GM18526 (cell line): ENCODE results near the gene HMOX1.

Experiments used
- POLR2A ChIP-seq: IDR thresholded peaks from 3 replicates; pipeline ENCODE4 v1.6.1; 2011; ENCODE audit not compliant: insufficient read length; ENCODE audit errors: extremely low read depth

Gene HMOX1

GRCh38 chr22:35430897-35431322 lies 50.0 kb downstream of the HMOX1 start:
- no peak for TF ChIP-seq POLR2A

GRCh38 chr22:35431483-35432227 lies 50.8 kb downstream of the HMOX1 start:
- no peak for TF ChIP-seq POLR2A

GRCh38 chr22:35432228-35432905 lies 51.5 kb downstream of the HMOX1 start:
- TF ChIP-seq POLR2A: no peak

- no peak for TF ChIP-seq POLR2A
Measured at GRCh38 chr22:35434061-35434710, 53.3 kb downstream of the HMOX1 start.

- no peak for TF ChIP-seq POLR2A
Measured at GRCh38 chr22:35435201-35435740, 54.4 kb downstream of the HMOX1 start.

- no peak for TF ChIP-seq POLR2A
Measured at GRCh38 chr22:35436421-35436820, 55.5 kb downstream of the HMOX1 start.

GRCh38 chr22:35437049-35437448 lies 56.2 kb downstream of the HMOX1 start:
- TF ChIP-seq POLR2A: no peak

- TF ChIP-seq POLR2A: no peak
Measured at GRCh38 chr22:35439365-35439717, 58.4 kb downstream of the HMOX1 start.

- no peak for TF ChIP-seq POLR2A
Measured at GRCh38 chr22:35440129-35440528, 59.2 kb downstream of the HMOX1 start.

GRCh38 chr22:35441489-35442100 lies 60.7 kb downstream of the HMOX1 start:
- TF ChIP-seq POLR2A: no peak

- no peak for TF ChIP-seq POLR2A
Measured at GRCh38 chr22:35442471-35442870, 61.6 kb downstream of the HMOX1 start.

GRCh38 chr22:35443338-35443737 lies 62.4 kb downstream of the HMOX1 start:
- no peak for TF ChIP-seq POLR2A
